Retinal pigment epithelial cell (primary cell): ENCODE measurements around the gene DENND4A.
A peak's percentile ranks its signal among the peaks of the same experiment; 100 is the strongest.

Experiments used
- DNase-seq: peaks from one replicate; pipeline ENCODE4 v3.0.0-alpha.2; 2010; ENCODE audit warnings: low read depth
- H3K4me3 ChIP-seq: 2 replicates; pipeline ENCODE4 v1.5.1; 2011; ENCODE audit warnings: mild to moderate bottlenecking, low read length, control low read depth, moderate library complexity
- CTCF ChIP-seq: conservative IDR thresholded peaks from 2 replicates; pipeline ENCODE4 v1.5.1; 2011; ENCODE audit warnings: low read depth, low read length, control low read depth, inconsistent platforms

Gene DENND4A

GRCh38 chr15:65827065-65827464, 35.0 kb upstream of the DENND4A start:
- DNase-seq = no peak
- no peak for TF ChIP-seq CTCF
- H3K4me3 ChIP-seq = no peak overlapping the region

- H3K4me3 ChIP-seq = no peak overlapping the region
- DNase-seq = no peak
- no peak for TF ChIP-seq CTCF
Measured at GRCh38 chr15:65824941-65825544, 33.0 kb upstream of the DENND4A start.

- DNase-seq = no peak
- TF ChIP-seq CTCF = peak; percentile 86
- no peak overlapping the region for H3K4me3 ChIP-seq
Measured at GRCh38 chr15:65824031-65824743, 32.1 kb upstream of the DENND4A start.

GRCh38 chr15:65822316-65822715, 30.2 kb upstream of the DENND4A start:
- no peak for DNase-seq
- no peak overlapping the region for H3K4me3 ChIP-seq
- TF ChIP-seq CTCF = no peak

GRCh38 chr15:65821070-65821469, 29.0 kb upstream of the DENND4A start:
- TF ChIP-seq CTCF = no peak
- no peak for DNase-seq
- no peak overlapping the region for H3K4me3 ChIP-seq

GRCh38 chr15:65819563-65819960, 27.5 kb upstream of the DENND4A start:
- H3K4me3 ChIP-seq = no peak overlapping the region
- TF ChIP-seq CTCF = no peak
- DNase-seq = no peak
